Measurements from ENCODE around the gene KANK4. TPM values are rescaled to one million over a fixed set of nuclear protein-coding genes. Genes with fewer than 3 reads are reported as not detected.

KANK4 gene
- total RNA-seq, 8 experiments from 2014 or later, result 0.27 to 6.7 (median 1.2) TPM

DNA sequence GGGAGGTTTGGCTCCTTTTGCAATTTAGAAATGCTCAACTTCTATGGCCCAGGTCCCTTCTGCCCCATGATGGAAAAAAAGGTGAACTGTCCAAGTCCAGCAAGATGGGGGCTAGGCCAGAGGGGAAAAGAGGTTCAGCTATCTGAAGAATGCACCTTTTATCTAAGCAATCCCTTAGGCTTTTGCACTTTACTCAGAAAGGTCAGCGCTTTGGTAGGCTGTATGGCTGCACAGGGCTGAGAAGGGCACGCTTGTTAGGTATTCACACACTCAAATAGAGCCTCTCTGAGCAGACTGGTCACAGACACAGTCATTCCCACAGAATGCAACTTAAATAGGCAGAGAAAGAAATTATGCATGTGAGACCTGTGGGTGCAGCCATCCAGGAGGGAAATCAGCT, 31.0 kb downstream of the KANK4 start:
- Histone ChIP-seq H3K27ac (no peak overlapping the region), H3K4me3 (no peak overlapping the region), H3K4me1 (replicated peaks in 1 of 2) (peaks cover 38 to 43% of the 10 kb centered on the region in 2 donors)
- in situ Hi-C loops (cut with MboI; ENCODE audit: low pct_unique_long_range_greater_than_20kb in 2 of 9, low sequenced_read_pairs in 9 of 9, unreplicated experiment in 9 of 9), result no loop called here
- 62 to 100% (median 78%) methylated on average over 1 to 2 of the region's 2 CpGs; no CpG with 5 or more reads in 5 of the 10 experiments for WGBS, 10 experiments
- peak in 1 of 8 experiments; percentile 24 for ATAC-seq (replicated peaks in 6 of 8)

DNA sequence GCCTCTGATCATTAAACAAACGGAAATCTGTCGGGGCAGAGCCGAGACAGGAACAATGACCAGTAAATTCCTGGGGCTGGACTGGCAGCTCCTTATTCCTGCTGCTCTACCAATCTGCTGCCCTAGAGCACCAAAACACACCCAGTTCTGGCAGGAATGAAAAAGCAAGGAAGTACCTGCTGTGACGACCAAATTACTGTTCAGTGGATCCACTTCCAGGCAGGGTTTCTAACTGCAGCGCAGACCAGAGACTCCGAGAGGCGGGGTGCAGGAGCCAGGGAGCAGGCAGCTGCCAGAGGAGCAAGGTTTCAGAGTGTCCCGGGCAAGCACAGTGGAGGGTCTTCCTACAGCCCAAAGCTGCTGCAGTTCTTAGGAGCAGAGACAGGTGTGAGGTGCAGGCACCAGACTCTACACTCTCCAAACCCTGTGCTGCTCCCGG, 32.4 kb downstream of the KANK4 start:
- H3K27ac ChIP-seq, result no peak overlapping the region
- WGBS, 10 experiments, result 0 to 45% (median 24%) methylated on average over 1 to 8 of the region's 9 CpGs; no CpG with 5 or more reads in 3 of the 10 experiments
- ATAC-seq (replicated peaks in 6 of 8), result peak; percentile 12 to 43 (median 26)
- no peak overlapping the region for H3K4me3 ChIP-seq
- in situ Hi-C loops (cut with MboI; ENCODE audit: low pct_unique_long_range_greater_than_20kb in 2 of 9, low sequenced_read_pairs in 9 of 9, unreplicated experiment in 9 of 9), result no loop called here
- peaks cover 51 to 57% of the 10 kb centered on the region in 2 donors for H3K4me1 ChIP-seq (replicated peaks in 1 of 2)

DNA sequence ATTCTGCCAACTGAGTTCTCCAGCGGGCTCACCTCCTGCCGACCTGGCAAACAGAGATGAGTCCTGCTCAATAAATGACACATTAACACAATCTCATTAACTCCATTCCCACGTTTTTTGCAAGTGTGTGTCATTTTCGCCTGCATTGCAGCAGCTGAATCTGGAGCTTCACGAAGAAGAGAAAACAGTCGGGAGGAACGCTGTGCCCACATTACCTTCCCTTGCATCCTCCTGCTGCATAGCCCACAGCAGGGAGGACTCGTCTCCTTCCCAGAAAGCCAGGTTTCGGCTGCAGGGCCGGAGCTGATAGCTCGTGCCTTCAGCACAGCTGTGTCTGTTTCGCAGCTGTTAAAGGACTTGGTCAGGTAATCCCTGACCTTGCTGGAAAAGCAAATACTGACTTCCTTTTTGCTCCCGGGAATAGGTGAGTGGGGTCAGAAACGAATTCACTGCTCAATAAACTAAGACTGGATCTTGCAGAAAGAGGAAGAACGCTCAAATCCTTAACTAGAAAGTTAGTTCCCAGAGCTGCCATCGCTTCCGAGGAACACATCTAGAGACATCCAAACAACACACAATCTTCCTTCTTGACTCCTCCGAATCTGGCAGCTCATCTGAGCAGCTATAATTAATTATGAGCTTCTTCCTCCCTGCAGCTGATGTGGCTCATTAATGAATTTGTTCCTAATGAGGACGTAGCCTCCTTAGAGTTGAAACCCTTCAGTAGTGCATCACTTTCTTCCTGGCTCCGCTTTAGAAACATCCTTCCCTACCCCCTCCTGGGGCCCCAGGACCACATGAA, 33.0 kb downstream of the KANK4 start:
- peaks cover 51 to 57% of the 10 kb centered on the region in 2 donors for H3K4me1 ChIP-seq (replicated peaks in 1 of 2)
- no peak overlapping the region for H3K27ac ChIP-seq
- in situ Hi-C loops (cut with MboI; ENCODE audit: low pct_unique_long_range_greater_than_20kb in 2 of 9, low sequenced_read_pairs in 9 of 9, unreplicated experiment in 9 of 9), result no loop called here
- peak in 5 of 8 experiments; percentile 12 to 55 (median 50) for ATAC-seq (replicated peaks in 6 of 8)
- WGBS, 10 experiments, result 11 to 24% (median 16%) methylated on average over 4 to 19 of the region's 20 CpGs; no CpG with 5 or more reads in 2 of the 10 experiments
- H3K4me3 ChIP-seq, result no peak overlapping the region

DNA sequence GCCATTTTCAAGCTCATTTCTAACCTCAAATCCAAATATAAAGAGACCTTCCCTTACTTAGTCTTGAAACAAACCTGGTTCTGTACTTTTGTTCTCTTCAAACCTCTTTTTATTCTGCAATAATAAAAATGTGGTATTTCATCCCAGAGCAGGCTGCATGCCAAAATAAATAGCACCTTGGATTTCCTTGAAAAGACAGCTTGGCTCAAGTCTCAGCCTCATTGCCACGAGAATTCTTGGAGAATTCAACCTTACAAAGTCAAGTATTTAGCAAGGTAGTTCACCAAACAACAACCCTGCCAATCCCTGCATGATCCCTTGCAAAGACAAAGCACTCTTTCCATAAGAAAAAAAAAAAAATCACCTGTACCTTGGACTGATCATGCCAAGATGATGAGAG, 33.8 kb downstream of the KANK4 start:
- in situ Hi-C loops (cut with MboI; ENCODE audit: low pct_unique_long_range_greater_than_20kb in 2 of 9, low sequenced_read_pairs in 9 of 9, unreplicated experiment in 9 of 9), result no loop called here
- no peak for ATAC-seq (replicated peaks in 6 of 8)
- Histone ChIP-seq H3K4me1 (replicated peaks in 1 of 2) (peaks cover 54 to 57% of the 10 kb centered on the region in 2 donors), H3K4me3 (no peak overlapping the region), H3K27ac (no peak overlapping the region)
- WGBS, 10 experiments, result 0 to 92% (median 22%) methylated on average over 1 of the region's 1 CpG; no CpG with 5 or more reads in 5 of the 10 experiments

DNA sequence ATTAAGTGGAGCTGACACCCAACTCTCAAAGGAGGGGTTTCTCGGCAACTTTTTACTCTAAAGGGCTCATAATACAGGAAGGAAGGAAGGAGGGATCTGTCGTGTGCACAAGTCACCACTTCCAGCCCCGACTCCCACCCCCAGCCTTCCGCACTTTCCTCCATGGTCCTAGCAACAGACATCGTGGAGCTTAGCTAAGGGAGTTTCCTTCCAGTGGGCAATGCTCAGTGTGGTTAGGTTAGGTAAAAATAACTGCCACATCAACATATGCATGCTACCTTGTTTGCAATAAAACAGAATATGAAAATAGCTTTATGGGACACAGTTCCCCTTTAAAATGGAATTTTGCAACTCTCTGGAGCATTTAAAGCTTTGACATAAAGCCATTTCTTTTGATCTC, 35.2 kb downstream of the KANK4 start:
- 11 to 100% (median 54%) methylated on average over 1 to 5 of the region's 5 CpGs; no CpG with 5 or more reads in 1 of the 10 experiments for WGBS, 10 experiments
- ATAC-seq (replicated peaks in 6 of 8), result peak in 3 of 8 experiments; percentile 29 to 73 (median 39)
- H3K27ac ChIP-seq, result no peak overlapping the region
- in situ Hi-C loops (cut with MboI; ENCODE audit: low pct_unique_long_range_greater_than_20kb in 2 of 9, low sequenced_read_pairs in 9 of 9, unreplicated experiment in 9 of 9), result no loop called here
- peaks cover 57 to 69% of the 10 kb centered on the region in 2 donors for H3K4me1 ChIP-seq (replicated peaks in 1 of 2)
- H3K4me3 ChIP-seq, result no peak overlapping the region

DNA sequence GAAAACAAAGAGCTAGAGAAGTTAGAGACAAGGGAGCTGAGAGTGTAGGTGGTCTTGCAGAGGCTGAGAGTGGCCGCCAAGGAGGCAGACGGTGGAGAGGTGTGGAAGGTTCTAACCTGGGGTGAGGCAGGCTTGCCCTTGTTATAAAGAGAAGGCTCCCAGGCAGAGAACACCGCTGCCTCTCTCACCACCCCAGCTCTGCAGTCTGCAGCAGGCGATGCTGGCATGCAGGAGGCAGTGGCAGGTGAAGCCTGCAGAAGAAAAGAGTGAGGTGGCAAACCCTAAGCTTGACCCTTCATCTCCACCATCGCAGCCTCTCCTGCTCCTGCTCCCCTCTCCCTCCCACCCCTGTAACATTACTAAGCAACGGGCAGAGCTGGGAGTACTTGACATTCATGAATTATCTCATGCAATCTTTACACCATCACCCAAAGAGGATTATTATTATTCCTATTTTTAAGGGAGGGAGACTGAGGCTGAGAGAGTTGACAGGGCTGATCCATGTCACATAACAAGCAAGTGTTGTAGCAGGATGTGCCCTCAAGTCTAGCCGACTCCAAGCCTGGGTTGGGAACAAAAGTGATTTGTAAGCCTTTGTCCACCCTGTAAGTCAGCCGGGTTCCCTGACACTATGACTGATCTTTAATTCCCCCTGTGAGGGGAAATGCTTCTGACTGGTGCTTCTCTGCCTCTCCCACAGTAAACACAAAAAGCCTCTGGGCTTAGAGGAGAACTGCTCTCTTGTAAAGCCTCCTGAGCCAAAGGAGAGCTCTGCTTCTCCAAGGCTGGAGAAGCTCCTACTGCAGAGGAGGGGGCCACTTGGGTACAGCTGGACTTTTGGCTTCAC, 36.1 kb downstream of the KANK4 start:
- in situ Hi-C loops (cut with MboI; ENCODE audit: low pct_unique_long_range_greater_than_20kb in 2 of 9, low sequenced_read_pairs in 9 of 9, unreplicated experiment in 9 of 9), result no loop called here
- Histone ChIP-seq H3K4me1 (replicated peaks in 1 of 2) (peaks cover 54 to 68% of the 10 kb centered on the region in 2 donors), H3K27ac (peak overlapping the region in 1 of 2 donors; percentile 8), H3K4me3 (no peak overlapping the region)
- 41 to 100% (median 72%) methylated on average over 1 to 6 of the region's 8 CpGs; no CpG with 5 or more reads in 5 of the 10 experiments for WGBS, 10 experiments
- peak in 7 of 8 experiments; percentile 20 to 80 (median 76) for ATAC-seq (replicated peaks in 6 of 8)

DNA sequence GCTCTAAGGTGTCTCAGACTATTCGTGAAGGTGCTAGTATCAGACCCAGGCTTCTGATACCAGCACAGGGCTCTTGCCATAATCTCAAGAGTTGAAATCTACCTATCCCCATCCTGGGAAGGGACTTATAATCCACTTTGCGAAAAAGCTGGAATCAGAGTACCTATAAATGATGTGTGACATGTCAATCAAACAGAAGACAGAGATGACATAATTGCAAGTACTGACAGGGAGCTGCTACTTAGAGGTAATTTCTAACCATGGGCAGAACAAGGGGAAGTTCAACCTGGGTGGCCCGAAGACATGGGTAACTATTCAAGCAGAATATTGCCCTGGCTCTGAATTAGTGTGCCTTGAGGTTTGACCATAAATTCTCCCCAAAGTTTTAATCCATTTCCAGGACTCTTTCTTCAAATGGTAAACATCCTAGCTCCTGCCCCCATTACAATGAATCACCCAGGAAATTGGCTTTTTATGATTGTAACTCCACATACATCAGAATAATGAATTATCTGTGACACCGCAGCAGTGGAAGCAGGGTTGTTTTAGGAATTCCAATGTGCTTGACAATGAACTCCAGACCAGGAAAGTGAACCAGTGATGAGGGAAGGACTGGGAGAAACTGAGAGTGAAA, 37.2 kb downstream of the KANK4 start:
- WGBS, 10 experiments, result 0 to 100% (median 74%) methylated on average over 1 to 4 of the region's 4 CpGs
- Histone ChIP-seq H3K4me3 (no peak overlapping the region), H3K4me1 (replicated peaks in 1 of 2) (peaks cover 50 to 64% of the 10 kb centered on the region in 2 donors), H3K27ac (no peak overlapping the region)
- in situ Hi-C loops (cut with MboI; ENCODE audit: low pct_unique_long_range_greater_than_20kb in 2 of 9, low sequenced_read_pairs in 9 of 9, unreplicated experiment in 9 of 9), result no loop called here
- ATAC-seq (replicated peaks in 6 of 8), result no peak

DNA sequence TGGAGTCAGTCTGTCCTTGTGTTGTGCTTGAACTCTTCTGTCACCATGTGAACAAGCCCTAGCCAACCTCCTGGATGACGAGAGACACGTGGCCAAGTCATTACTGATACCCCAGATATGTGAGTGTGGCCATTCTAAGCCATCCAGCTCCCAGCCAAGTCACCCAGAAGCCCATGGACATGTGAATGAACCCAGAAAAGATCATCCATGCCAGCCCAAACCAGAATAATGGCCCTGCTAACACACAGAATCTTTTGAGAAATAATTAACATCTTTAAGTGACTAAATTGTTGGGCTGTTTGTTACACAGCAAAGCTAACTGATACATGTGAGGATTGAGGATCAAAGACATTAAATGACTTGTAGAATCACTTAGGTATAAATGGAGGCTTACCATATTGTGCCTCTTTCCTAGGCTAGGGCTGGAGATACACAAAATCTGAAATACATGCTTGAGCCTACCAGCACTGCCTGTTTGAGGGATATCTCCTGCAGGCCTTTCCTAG, 38.2 kb downstream of the KANK4 start:
- WGBS, 10 experiments, result 0 to 94% (median 82%) methylated on average over 2 of the region's 2 CpGs; no CpG with 5 or more reads in 4 of the 10 experiments
- Histone ChIP-seq H3K4me3 (no peak overlapping the region), H3K27ac (no peak overlapping the region), H3K4me1 (replicated peaks in 1 of 2) (peaks cover 40 to 53% of the 10 kb centered on the region in 2 donors)
- in situ Hi-C loops (cut with MboI; ENCODE audit: low pct_unique_long_range_greater_than_20kb in 2 of 9, low sequenced_read_pairs in 9 of 9, unreplicated experiment in 9 of 9), result no loop called here
- ATAC-seq (replicated peaks in 6 of 8), result no peak

DNA sequence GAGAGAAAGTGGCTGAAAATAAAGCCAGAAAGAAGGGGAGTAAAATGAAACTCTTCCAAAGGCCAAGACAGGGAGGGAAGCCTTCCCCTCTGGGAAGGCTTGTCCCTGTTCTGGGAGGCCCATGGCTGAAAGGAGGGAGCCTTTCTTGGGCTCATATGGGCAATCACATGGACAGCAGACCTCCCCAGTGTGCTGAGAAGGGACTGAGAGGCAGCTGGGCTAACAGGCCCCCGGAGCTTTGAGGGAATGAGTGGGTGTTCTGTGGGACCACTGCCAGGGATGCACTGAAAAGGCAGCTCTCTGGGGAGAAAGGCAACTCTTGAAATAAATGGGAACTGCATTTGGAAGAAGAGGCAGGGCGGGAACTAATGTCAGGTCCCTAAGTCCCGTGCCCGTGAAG, 39.1 kb downstream of the KANK4 start:
- Histone ChIP-seq H3K4me1 (replicated peaks in 1 of 2) (peaks cover 33 to 47% of the 10 kb centered on the region in 2 donors), H3K4me3 (no peak overlapping the region), H3K27ac (no peak overlapping the region)
- WGBS, 10 experiments, result 63 to 89% (median 75%) methylated on average over 1 to 4 of the region's 4 CpGs; no CpG with 5 or more reads in 2 of the 10 experiments
- peak in 1 of 8 experiments; percentile 13 for ATAC-seq (replicated peaks in 6 of 8)
- in situ Hi-C loops (cut with MboI; ENCODE audit: low pct_unique_long_range_greater_than_20kb in 2 of 9, low sequenced_read_pairs in 9 of 9, unreplicated experiment in 9 of 9), result no loop called here

DNA sequence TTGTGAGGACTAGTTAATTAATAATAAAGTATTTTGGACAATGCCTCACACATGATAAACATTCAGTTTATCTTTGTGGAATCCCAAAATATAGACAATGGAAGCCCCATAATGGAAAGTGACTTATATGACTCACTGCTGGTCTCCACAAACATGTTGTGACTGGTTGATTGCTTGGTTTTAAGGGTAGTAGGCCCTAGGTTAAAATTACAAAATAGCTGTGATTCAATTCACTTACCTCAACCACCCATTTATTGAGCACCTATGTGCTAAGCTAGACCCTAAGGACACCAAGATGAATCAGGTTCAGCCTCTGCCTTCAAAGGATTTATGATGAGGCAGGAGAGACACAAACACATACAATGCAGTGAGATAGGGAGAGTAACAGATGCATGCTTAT, 42.4 kb downstream of the KANK4 start:
- in situ Hi-C loops (cut with MboI; ENCODE audit: low pct_unique_long_range_greater_than_20kb in 2 of 9, low sequenced_read_pairs in 9 of 9, unreplicated experiment in 9 of 9), result no loop called here
- no peak overlapping the region for H3K27ac ChIP-seq
- H3K4me3 ChIP-seq, result no peak overlapping the region
- peaks cover 17 to 31% of the 10 kb centered on the region in 2 donors for H3K4me1 ChIP-seq (replicated peaks in 1 of 2)
- no peak for ATAC-seq (replicated peaks in 6 of 8)

DNA sequence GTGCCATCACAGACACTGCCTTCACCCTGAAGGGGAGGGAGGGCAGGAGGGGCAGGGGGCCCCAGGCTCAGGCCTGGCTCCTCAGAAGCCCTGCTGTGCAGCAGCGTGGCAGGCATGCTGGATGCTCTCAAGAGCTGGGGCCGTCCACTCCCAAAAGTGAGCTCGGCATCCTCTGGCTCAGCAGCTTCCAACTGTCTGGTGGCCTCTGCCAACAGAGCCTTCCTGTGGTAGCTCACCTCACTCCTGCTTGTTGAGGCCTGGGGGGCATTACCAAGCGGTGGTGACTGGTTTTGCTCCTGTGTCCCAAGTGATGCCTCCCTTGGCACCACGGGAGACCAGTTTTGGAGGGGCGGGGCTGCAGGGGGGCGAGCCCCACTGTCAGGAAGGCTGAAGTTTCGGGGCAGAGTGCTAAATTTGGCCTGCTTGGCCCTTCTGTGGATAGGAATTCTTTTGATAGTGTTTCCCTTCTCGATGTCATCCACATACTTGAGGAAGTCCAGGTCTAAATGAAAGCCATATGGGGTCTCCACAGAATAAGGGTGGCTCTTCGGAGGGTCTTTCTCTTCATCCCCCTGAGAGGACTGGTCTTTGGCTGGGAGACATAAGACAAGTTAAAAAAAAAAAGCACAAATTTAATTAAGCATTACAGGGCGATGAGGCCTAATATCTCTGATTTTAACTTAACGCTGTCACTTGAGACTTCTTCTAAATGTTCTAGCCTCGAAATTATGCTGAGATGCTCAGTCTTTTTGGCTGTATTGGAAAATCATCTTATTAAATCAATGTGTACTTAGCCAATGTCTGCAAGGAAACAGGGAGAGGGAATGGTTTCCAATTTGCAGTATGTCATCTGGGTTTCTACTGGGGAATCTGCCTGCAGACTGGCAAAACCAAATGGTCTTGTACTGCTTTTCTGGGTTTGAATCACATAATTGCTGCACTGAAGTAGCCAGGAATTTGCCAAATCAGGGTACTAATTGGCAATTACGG, 44.4 kb downstream of the KANK4 start:
- ATAC-seq (replicated peaks in 6 of 8), result no peak
- Histone ChIP-seq H3K4me3 (no peak overlapping the region), H3K4me1 (replicated peaks in 1 of 2) (peaks cover 26 to 30% of the 10 kb centered on the region in 2 donors), H3K27ac (no peak overlapping the region)
- WGBS, 10 experiments, result 23 to 95% (median 69%) methylated on average over 2 to 10 of the region's 14 CpGs; no CpG with 5 or more reads in 1 of the 10 experiments
- in situ Hi-C loops (cut with MboI; ENCODE audit: low pct_unique_long_range_greater_than_20kb in 2 of 9, low sequenced_read_pairs in 9 of 9, unreplicated experiment in 9 of 9), result no loop called here

DNA sequence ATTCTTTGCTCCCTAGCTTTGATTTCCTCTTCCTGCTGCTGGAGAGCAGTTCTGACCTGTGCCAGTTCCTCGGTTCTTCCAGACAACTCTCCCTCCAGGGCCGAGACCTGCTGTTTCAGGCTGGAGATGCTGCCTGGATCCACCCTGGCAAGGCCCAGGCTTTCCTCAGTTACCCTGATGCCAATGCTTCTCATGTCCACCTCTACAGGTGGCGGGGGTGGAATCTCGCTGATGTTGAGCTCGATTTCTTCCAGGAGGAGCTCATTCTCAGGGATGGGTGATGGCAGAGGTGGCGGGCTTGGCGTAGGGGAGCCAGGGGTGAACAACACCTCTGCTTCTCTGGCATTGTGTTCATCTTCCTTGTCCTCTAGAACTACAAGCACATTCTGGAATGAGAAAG, 45.3 kb downstream of the KANK4 start:
- Histone ChIP-seq H3K4me3 (no peak overlapping the region), H3K4me1 (replicated peaks in 1 of 2) (peaks cover 21 to 23% of the 10 kb centered on the region in 2 donors), H3K27ac (no peak overlapping the region)
- in situ Hi-C loops (cut with MboI; ENCODE audit: low pct_unique_long_range_greater_than_20kb in 2 of 9, low sequenced_read_pairs in 9 of 9, unreplicated experiment in 9 of 9), result no loop called here
- no peak for ATAC-seq (replicated peaks in 6 of 8)
- 60 to 100% (median 95%) methylated on average over 1 to 6 of the region's 7 CpGs; no CpG with 5 or more reads in 2 of the 10 experiments for WGBS, 10 experiments

Measured in motor neuron (in vitro differentiated cells).